Upper lobe of left lung (tissue), 4 donors: Measurements from ENCODE around the gene LIAS.

ENCODE experiments used
- EP300 ChIP-seq, 4 donors: sonication (generic); formaldehyde crosslinking; IDR thresholded peaks; one replicate each; pipeline ENCODE4 v1.5.1; 2017; ENCODE audit warnings: antibody characterized with exemption in 4 of 4, control low read depth in 2 of 4
- POLR2A ChIP-seq, 4 donors: fragments of 450-650 bp; IDR thresholded peaks; one replicate each; pipeline ENCODE4 v1.5.1; 2016 to 2017; ENCODE audit warnings: antibody characterized with exemption in 4 of 4, mild to moderate bottlenecking in 2 of 4
- POLR2AphosphoS5 ChIP-seq, 2 donors: sonication (generic); formaldehyde crosslinking; IDR thresholded peaks; one replicate each; pipeline ENCODE4 v1.5.1; 2017; ENCODE audit warnings: antibody characterized with exemption in 2 of 2
- TF ChIP-seq, protein P1 (sequence below), 6 experiments: fragments of 450-650 bp in 4 of 6; fragments of 200-600 bp in 2 of 6; sonication (generic) in 2 of 6; IDR thresholded peaks; one replicate each; pipeline ENCODE4 v1.5.1; 2016 to 2019; ENCODE audit warnings: antibody characterized with exemption in 6 of 6

DNA sequence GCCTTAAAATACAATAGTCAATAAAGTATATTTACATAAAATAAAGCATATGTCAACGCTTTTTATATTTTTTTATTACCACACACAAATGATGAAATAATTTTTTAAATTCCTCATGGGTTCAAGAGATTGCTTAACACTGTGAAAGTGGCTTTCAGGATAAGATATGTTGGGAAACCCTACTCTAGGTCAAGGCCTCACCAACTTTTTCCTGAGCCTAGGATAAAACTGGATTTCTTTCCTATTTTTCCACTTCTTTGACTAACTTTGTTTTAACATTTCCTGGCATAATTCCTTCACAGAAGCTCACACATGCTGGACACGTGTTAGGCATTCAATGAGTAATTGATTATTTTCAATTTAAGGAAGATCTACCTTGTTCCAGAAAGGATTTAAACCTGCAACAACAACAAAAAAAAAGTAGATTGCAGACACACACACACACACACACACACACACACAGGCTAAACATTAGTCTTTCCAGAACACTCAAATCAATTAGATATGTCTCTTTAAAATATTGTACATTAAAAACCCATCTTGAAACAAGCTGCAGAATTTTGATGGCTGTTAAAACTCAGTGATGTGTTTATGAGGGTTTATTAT, 43.1 kb upstream of the LIAS start:
- TF ChIP-seq POLR2AphosphoS5 (IDR thresholded peaks at IDR 0.05) (no peak), POLR2A (IDR thresholded peaks at IDR 0.05) (no peak), EP300 (IDR thresholded peaks at IDR 0.05) (no peak)
- TF ChIP-seq, protein P1, sequence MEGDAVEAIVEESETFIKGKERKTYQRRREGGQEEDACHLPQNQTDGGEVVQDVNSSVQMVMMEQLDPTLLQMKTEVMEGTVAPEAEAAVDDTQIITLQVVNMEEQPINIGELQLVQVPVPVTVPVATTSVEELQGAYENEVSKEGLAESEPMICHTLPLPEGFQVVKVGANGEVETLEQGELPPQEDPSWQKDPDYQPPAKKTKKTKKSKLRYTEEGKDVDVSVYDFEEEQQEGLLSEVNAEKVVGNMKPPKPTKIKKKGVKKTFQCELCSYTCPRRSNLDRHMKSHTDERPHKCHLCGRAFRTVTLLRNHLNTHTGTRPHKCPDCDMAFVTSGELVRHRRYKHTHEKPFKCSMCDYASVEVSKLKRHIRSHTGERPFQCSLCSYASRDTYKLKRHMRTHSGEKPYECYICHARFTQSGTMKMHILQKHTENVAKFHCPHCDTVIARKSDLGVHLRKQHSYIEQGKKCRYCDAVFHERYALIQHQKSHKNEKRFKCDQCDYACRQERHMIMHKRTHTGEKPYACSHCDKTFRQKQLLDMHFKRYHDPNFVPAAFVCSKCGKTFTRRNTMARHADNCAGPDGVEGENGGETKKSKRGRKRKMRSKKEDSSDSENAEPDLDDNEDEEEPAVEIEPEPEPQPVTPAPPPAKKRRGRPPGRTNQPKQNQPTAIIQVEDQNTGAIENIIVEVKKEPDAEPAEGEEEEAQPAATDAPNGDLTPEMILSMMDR (IDR thresholded peaks at IDR 0.05), result no peak
